Fibroblast of the aortic adventitia (primary cell): ENCODE results near the gene KIAA0825. TPM values are rescaled to one million over a fixed set of nuclear protein-coding genes. Genes with fewer than 3 reads are reported as not detected.

ENCODE experiments used
- DNase-seq: peaks from one replicate; pipeline ENCODE4 v3.0.0-alpha.2; 2010; ENCODE audit warnings: low read depth
- H3K4me3 ChIP-seq: 2 replicates; pipeline ENCODE4 v1.5.1; 2011; ENCODE audit warnings: low read depth, mild to moderate bottlenecking, control low read depth, low read length, moderate library complexity
- total RNA-seq: library from RNA; depleted of rRNA; stranded (reverse); fragments of >200 nt; gene quantifications from 2 replicates; pipeline ENCODE4 v1.2.3, GENCODE V29; 2012; ENCODE audit warnings: low replicate concordance
- TF ChIP-seq, protein P1 (sequence below): IDR thresholded peaks from 2 replicates; pipeline ENCODE4 v1.5.1; 2011; ENCODE audit warnings: mild to moderate bottlenecking, low read length, control low read depth, inconsistent platforms; ENCODE audit not compliant: insufficient read depth

The KIAA0825 gene
- total RNA-seq, 1 donor: 12.2 TPM

DNA sequence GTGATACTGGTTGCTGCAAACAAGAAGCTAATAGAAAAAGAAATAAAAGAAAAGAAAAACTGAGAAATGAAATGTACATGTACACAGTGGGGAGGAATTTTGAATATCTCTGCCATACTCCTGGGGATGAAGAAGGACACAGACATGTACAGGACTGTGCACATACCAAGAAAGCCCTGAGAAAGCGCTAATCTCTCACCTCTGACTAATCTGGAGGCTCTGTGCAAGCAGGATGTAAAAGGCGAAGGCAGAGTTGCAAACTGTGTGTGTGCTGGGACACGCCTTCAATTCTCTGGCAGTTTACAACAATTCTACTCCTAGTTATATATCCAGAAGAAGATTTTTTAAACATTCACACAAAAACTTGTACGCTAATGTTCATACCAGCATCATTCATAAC, 211.4 kb downstream of the KIAA0825 start:
- TF ChIP-seq, protein P1, sequence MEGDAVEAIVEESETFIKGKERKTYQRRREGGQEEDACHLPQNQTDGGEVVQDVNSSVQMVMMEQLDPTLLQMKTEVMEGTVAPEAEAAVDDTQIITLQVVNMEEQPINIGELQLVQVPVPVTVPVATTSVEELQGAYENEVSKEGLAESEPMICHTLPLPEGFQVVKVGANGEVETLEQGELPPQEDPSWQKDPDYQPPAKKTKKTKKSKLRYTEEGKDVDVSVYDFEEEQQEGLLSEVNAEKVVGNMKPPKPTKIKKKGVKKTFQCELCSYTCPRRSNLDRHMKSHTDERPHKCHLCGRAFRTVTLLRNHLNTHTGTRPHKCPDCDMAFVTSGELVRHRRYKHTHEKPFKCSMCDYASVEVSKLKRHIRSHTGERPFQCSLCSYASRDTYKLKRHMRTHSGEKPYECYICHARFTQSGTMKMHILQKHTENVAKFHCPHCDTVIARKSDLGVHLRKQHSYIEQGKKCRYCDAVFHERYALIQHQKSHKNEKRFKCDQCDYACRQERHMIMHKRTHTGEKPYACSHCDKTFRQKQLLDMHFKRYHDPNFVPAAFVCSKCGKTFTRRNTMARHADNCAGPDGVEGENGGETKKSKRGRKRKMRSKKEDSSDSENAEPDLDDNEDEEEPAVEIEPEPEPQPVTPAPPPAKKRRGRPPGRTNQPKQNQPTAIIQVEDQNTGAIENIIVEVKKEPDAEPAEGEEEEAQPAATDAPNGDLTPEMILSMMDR: no peak
- DNase-seq: no peak
- H3K4me3 ChIP-seq: no peak overlapping the region

DNA sequence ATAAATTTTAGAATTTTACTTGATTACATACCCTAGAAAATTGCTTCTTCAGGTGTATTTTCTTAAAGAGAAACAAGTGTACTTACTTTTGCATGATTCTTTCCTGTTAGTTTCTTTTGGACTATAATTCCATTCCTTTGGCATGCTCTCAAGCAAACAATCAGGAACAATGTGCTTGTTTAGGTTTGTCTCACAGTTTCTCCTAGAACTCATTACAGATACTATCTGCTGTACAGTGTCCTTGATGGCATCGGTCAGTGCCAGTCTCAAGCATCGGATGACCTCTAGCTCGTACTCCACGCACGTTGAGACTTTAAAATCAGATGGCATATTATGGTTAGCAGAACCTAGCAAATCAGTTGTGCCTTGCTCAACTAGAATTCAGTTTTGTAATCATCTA, 214.9 kb downstream of the KIAA0825 start:
- no peak overlapping the region for H3K4me3 ChIP-seq
- DNase-seq: no peak
- TF ChIP-seq, protein P1: no peak

DNA sequence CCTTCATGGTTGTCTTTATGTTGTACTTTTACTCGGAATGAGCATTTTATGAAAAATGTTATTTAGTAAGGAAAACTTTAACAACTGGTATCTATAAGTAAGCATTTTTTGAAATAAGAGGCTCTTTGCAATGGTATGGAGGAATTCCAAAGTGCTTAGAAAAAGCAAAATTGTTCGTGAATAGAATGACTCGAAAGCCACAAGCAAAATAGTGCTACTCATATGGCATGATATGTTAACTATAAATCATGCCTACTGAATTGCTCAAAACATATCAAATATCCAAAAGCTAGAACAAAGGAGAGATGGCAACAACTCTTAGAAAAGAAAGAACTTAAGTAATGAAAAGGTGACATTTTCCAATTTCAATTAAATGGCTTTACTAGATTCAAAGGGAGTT, 216.3 kb downstream of the KIAA0825 start:
- no peak overlapping the region for H3K4me3 ChIP-seq
- TF ChIP-seq, protein P1: no peak
- no peak for DNase-seq

DNA sequence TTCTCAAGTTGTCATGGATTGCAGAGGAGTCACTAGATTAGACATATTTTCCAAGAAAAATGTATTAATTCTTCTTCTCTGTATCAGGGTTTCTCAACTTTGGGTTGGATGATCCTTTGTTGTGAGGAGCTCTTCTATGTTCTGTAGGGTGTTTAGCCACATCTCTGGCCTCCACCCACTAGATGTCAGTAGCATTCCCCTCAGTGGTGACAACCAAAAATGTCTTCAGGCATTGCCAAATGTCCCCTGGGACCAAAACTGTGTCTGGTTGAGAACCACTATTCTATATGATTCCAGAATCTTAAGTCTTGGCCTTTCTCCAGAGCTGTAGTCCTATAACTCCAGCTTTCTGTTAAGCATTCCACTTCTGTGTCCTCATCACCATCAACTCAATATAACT, 220.9 kb downstream of the KIAA0825 start:
- TF ChIP-seq, protein P1: no peak
- DNase-seq: no peak
- H3K4me3 ChIP-seq: no peak overlapping the region

DNA sequence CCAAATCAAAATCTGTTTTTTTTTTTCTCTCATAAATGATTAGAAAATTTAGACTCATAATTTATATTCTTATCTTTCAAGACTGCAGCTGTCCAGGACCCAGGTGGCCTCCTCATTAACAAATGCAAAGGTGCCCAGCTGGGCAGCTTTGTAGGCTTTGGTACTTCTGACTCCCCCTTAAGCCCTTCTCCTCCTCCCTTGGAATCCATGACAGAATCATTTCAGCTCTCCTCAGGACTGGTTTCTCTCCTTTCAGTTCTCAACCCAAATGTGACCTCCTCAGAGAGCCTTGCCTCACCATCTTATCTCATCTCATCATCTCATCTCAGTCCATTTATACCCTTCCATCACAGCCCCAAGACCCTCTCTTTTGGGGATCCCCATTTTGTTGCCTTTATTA, 221.7 kb downstream of the KIAA0825 start:
- no peak overlapping the region for H3K4me3 ChIP-seq
- DNase-seq: no peak
- TF ChIP-seq, protein P1: no peak

DNA sequence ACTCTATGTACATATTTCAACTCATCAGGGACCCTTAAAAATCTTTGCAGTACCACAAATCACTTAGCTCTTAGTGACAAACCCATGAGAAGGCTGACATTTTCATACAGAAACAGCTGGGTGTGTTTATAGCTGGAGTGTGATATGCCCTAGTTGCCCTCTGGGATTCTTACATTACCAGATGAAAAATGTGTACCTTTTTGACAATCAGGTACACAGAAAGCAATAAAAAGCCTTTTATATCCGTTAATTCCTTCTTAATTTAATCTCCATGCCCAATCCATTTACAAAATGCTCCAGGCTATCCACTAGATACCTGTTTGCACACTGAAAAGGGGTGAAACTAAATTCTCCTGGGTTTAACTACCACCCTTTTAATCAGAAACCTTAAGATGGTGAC, 222.9 kb downstream of the KIAA0825 start:
- DNase-seq: no peak
- no peak overlapping the region for H3K4me3 ChIP-seq
- TF ChIP-seq, protein P1: no peak

DNA sequence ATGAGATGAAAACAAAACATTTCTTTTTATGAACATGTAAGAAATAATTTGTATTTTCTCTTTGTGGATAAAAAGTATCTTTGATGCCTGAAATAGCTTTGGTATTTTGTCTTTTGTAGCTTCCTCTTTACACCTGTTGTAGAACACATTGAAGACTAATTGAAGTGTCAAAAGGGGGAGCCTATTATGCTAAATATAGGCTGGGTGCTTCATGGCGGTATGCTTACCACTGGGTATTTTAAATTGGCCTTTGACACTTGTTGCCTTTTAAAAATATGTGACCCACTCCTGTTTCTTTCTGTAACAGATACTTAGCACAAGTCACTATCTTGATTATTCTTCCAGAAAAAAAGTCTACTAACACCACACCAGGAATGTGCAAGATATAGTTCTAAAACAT, 226.4 kb downstream of the KIAA0825 start:
- H3K4me3 ChIP-seq: no peak overlapping the region
- no peak for DNase-seq
- TF ChIP-seq, protein P1: no peak
